HG02870 (cell line): Measurements from ENCODE around the gene HHIPL1.
"Not testable (repeated sequence)": the region's sequence is repeated elsewhere in the genome, so short reads cannot be mapped to it uniquely, and the experiment has no call there.

ENCODE experiments used
- ATAC-seq: cut with Tn5 transposase; IDR thresholded peaks from one replicate; pipeline ENCODE4 v1.9.1; 2021; ENCODE audit warnings: mild to moderate bottlenecking, moderate library complexity; ENCODE audit not compliant: unreplicated experiment

HHIPL1 gene

GRCh38 chr14:99632410-99633035 is 12.4 kb upstream of the HHIPL1 start:
- no peak for ATAC-seq

GRCh38 chr14:99633141-99633540 is 11.8 kb upstream of the HHIPL1 start:
- ATAC-seq = no peak

- ATAC-seq = no peak
Observed at GRCh38 chr14:99633918-99634317, 11.0 kb upstream of the HHIPL1 start.

GRCh38 chr14:99634443-99634842 is 10.5 kb upstream of the HHIPL1 start:
- ATAC-seq = no peak

- ATAC-seq = no peak
Observed at GRCh38 chr14:99635116-99635515, 9.8 kb upstream of the HHIPL1 start.

GRCh38 chr14:99636487-99636886 is 8.4 kb upstream of the HHIPL1 start:
- ATAC-seq = no peak

GRCh38 chr14:99637624-99638023 is 7.3 kb upstream of the HHIPL1 start:
- ATAC-seq = no peak

GRCh38 chr14:99642771-99643170 is 2.2 kb upstream of the HHIPL1 start:
- not testable (repeated sequence) for ATAC-seq

GRCh38 chr14:99643343-99643742 is 1.6 kb upstream of the HHIPL1 start:
- no peak for ATAC-seq

- no peak for ATAC-seq
Observed at GRCh38 chr14:99644035-99644587, 818 bp upstream of the HHIPL1 start.

GRCh38 chr14:99645545-99646505 is 896 bp downstream of the HHIPL1 start:
- ATAC-seq = no peak

GRCh38 chr14:99647411-99647810 is 2.5 kb downstream of the HHIPL1 start:
- ATAC-seq = no peak

GRCh38 chr14:99648027-99648784 is 3.3 kb downstream of the HHIPL1 start:
- ATAC-seq = no peak

GRCh38 chr14:99649219-99649618 is 4.3 kb downstream of the HHIPL1 start:
- no peak for ATAC-seq

GRCh38 chr14:99649643-99650042 is 4.7 kb downstream of the HHIPL1 start:
- no peak for ATAC-seq

GRCh38 chr14:99650189-99650588 is 5.3 kb downstream of the HHIPL1 start:
- ATAC-seq = no peak

GRCh38 chr14:99651953-99652746 is 7.2 kb downstream of the HHIPL1 start:
- ATAC-seq = no peak

GRCh38 chr14:99654235-99654985 is 9.5 kb downstream of the HHIPL1 start:
- ATAC-seq = no peak

GRCh38 chr14:99655521-99655920 is 10.6 kb downstream of the HHIPL1 start:
- no peak for ATAC-seq

GRCh38 chr14:99656171-99656570 is 11.2 kb downstream of the HHIPL1 start:
- ATAC-seq = no peak
